Mesothelial cell of epicardium (in vitro differentiated cells): Measurements from ENCODE around the gene SLC26A1. TPM values are rescaled to one million over a fixed set of nuclear protein-coding genes. Genes with fewer than 3 reads are reported as not detected.

ENCODE experiments used
- DNase-seq, 2 experiments: peaks; one replicate each; pipeline ENCODE4 v3.0.0; 2021; ENCODE audit warnings: low spot score in 2 of 2; ENCODE audit not compliant: unreplicated experiment in 2 of 2
- H3K27ac Mint-ChIP-seq: 2 replicates; pipeline ENCODE4 v1.8.0; 2021; ENCODE audit warnings: mixed read lengths
- H3K27me3 Mint-ChIP-seq: 2 replicates; pipeline ENCODE4 v1.8.0; 2021; ENCODE audit warnings: low read depth, mixed read lengths
- H3K36me3 Mint-ChIP-seq: 2 replicates; pipeline ENCODE4 v1.8.0; 2021; ENCODE audit warnings: mixed read lengths
- H3K4me1 Mint-ChIP-seq: 2 replicates; pipeline ENCODE4 v1.8.0; 2021; ENCODE audit warnings: mixed read lengths
- H3K4me3 Mint-ChIP-seq: 2 replicates; pipeline ENCODE4 v1.8.0; 2021; ENCODE audit warnings: mild to moderate bottlenecking, moderate library complexity, mixed read lengths
- H3K9me3 Mint-ChIP-seq: 2 replicates; pipeline ENCODE4 v1.8.0; 2021; ENCODE audit warnings: mixed read lengths
- CTCF ChIP-seq: fragments of 200-600 bp; sonication (generic); IDR thresholded peaks from one replicate; pipeline ENCODE4 v1.5.0; 2021; ENCODE audit warnings: antibody characterized with exemption; ENCODE audit not compliant: unreplicated experiment
- total RNA-seq: library from RNA; stranded (reverse); gene quantifications from 3 replicates; pipeline ENCODE4 v1.2.1, GENCODE V29; 2021

Gene SLC26A1
- total RNA-seq, 1 donor from 2014 or later: 0.63 TPM

GRCh38 chr4:1014291-1015167 is 21.3 kb upstream of the SLC26A1 start:
- Mint-ChIP-seq H3K27ac (no peak overlapping the region), H3K27me3 (peaks cover 6% of the 10 kb centered on the region), H3K4me3 (peak overlapping the region; percentile 47), H3K4me1 (peaks cover 10% of the 10 kb centered on the region), H3K9me3 (no peaks in the 10 kb centered on the region), H3K36me3 (no peaks in the 10 kb centered on the region)
- DNase-seq: no peak
- no peak for TF ChIP-seq CTCF

GRCh38 chr4:1013225-1014073 is 20.2 kb upstream of the SLC26A1 start:
- Mint-ChIP-seq H3K27me3 (peaks cover 14% of the 10 kb centered on the region), H3K4me1 (peaks cover 10% of the 10 kb centered on the region), H3K36me3 (no peaks in the 10 kb centered on the region), H3K9me3 (no peaks in the 10 kb centered on the region), H3K4me3 (peak overlapping the region; percentile 55), H3K27ac (no peak overlapping the region)
- DNase-seq: no peak
- TF ChIP-seq CTCF: no peak

DNA sequence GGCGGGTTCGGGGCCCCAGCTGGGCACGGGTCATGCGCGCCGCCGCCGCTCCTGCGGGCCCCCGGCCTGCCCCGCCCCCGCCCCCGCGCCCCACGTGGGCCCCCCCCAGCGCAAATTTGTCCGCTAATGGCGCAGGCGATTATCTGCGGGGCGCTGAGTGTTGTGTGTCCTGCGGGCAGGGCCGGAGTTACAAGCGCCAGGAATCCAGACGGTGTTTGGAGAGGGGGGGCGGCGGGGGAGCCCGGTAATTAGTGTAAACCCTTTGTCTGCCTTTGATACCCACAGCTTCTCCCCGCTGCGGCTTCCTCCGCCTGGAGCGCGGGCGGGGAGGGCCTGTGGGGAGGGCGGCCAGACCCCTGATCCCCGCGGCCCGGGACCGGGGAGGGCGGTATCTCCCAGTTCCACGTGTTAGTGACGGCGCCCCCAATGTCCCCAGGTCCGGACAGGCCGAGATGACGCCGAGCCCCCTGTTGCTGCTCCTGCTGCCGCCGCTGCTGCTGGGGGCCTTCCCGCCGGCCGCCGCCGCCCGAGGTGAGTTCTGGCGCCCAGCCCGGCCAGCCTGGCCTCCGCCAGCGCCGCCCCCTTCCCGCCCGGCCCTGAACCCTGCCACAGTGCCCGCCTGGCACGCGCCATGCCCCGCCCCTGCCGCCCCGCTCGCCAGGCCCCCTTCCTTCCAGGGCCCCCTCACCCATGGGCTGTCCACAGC is 19.0 kb upstream of the SLC26A1 start:
- Mint-ChIP-seq H3K27me3 (peaks cover 26% of the 10 kb centered on the region), H3K4me1 (peaks cover 8% of the 10 kb centered on the region), H3K27ac (no peak overlapping the region), H3K9me3 (no peaks in the 10 kb centered on the region), H3K4me3 (peak overlapping the region; percentile 58), H3K36me3 (no peaks in the 10 kb centered on the region)
- TF ChIP-seq CTCF: no peak
- no peak for DNase-seq

DNA sequence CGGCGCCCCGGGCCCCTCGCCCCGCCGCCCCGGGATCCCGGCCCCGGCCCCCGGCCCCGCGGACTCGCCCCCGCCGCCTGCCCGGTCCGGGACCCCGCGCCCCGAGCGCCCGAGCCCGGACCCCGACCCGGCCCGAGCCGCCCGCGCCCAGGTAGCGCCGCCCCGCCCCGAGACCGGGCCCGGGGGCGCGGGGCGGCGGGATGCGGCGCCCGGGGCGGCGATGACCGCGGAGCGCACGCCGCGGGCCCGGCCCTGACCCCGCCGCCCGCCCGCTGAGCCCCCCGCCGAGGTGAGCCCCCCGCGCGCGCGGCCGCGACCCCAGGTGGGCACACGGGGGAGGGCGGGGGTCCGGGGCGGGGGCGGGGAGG is 18.4 kb upstream of the SLC26A1 start:
- Mint-ChIP-seq H3K4me3 (no peak overlapping the region), H3K4me1 (peaks cover 8% of the 10 kb centered on the region), H3K36me3 (no peaks in the 10 kb centered on the region), H3K27me3 (peaks cover 31% of the 10 kb centered on the region), H3K9me3 (peaks cover 4% of the 10 kb centered on the region), H3K27ac (no peak overlapping the region)
- no peak for TF ChIP-seq CTCF
- no peak for DNase-seq

- Mint-ChIP-seq H3K4me1 (peaks cover 8% of the 10 kb centered on the region), H3K9me3 (peaks cover 4% of the 10 kb centered on the region), H3K27ac (peak within 1 kb of the TSS; percentile 72), H3K36me3 (no peaks in the 10 kb centered on the region), H3K27me3 (peaks cover 36% of the 10 kb centered on the region), H3K4me3 (peak within 1 kb of the TSS; percentile 66)
- peak; percentile 90 to 92 for DNase-seq
- TF ChIP-seq CTCF: no peak
Observed at GRCh38 chr4:1011022-1011665, 17.9 kb upstream of the SLC26A1 start, which contains the start of gene FGFRL1. TSS of gene FGFRL1 (plus strand) at chr4:1011626. CDS start at chr4:1012486, 860 bp downstream.
